GM18873 (cell line): ENCODE measurements around the gene NAA60.

Experiments used
- ATAC-seq: cut with Tn5 transposase; IDR thresholded peaks from one replicate; pipeline ENCODE4 v1.9.1; 2021; ENCODE audit warnings: mild to moderate bottlenecking, moderate library complexity, moderate number of reproducible peaks; ENCODE audit not compliant: unreplicated experiment, low FRiP score

The NAA60 gene

DNA sequence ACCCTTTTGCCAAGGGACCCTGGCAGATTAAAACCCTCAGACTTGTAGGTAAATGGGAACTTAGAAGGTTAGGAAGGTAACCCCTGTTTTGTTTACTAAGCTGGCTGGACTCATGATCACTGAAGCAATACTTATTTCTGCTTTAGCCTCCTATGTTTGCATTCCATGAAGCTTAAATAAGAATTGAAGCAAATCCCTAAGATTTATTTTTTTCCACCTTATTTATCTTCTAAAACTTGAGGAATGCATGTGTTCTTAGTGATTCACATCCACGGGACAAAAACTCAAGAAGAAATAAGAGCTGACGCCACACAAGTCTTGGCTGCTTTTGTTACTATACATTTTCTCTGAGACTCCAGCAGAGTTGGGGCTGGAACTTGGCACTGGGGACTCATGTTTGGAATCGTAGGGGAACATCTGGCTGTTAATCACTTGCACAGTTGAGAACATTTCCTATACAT is 92.8 kb downstream of the NAA60 start:
- no peak for ATAC-seq
